Liver (tissue), 9 donors: ENCODE results near the gene ONECUT1. TPM values are rescaled to one million over a fixed set of nuclear protein-coding genes. Genes with fewer than 3 reads are reported as not detected.
"Not testable (repeated sequence)": the region's sequence is repeated elsewhere in the genome, so short reads cannot be mapped to it uniquely, and the experiment has no call there.

Source experiments
- DNase-seq: peaks from one replicate; pipeline ENCODE4 v3.0.0-alpha.2; 2017; ENCODE audit warnings: low spot score
- H3K27ac ChIP-seq, 2 donors: one replicate each; pipeline ENCODE4 v1.7.0; 2013; ENCODE audit warnings: inconsistent platforms in 2 of 2, low read length in 2 of 2, control low read depth in 1 of 2, low read depth in 1 of 2, mild to moderate bottlenecking in 1 of 2
- H3K27me3 ChIP-seq, 4 donors: one replicate each; pipeline versions ENCODE4 v1.6.1 to v1.7.0; 2013; ENCODE audit warnings: low read length in 3 of 4, inconsistent platforms in 1 of 4, mild to moderate bottlenecking in 1 of 4, moderate library complexity in 1 of 4; ENCODE audit not compliant: control insufficient read depth in 4 of 4, insufficient read depth in 4 of 4
- H3K36me3 ChIP-seq, 4 donors: one replicate each; pipeline versions ENCODE4 v1.6.1 to v1.7.0; 2013; ENCODE audit warnings: low read length in 3 of 4, mild to moderate bottlenecking in 3 of 4, low read depth in 1 of 4, moderate library complexity in 1 of 4; ENCODE audit not compliant: control insufficient read depth in 4 of 4, insufficient read depth in 3 of 4
- H3K4me1 ChIP-seq, 4 donors: one replicate each; pipeline versions ENCODE4 v1.6.1 to v1.7.0; 2013; ENCODE audit warnings: low read length in 3 of 4, mild to moderate bottlenecking in 3 of 4, moderate library complexity in 1 of 4; ENCODE audit not compliant: control insufficient read depth in 4 of 4, insufficient read depth in 4 of 4
- H3K4me3 ChIP-seq, 3 donors: one replicate each; pipeline versions ENCODE4 v1.6.1 to v1.7.0; 2013; ENCODE audit warnings: low read length in 3 of 3, control low read depth in 1 of 3, low read depth in 1 of 3, mild to moderate bottlenecking in 1 of 3
- H3K9ac ChIP-seq, 2 donors: one replicate each; pipeline ENCODE4 v1.7.0; 2013; ENCODE audit warnings: low read length in 2 of 2, mild to moderate bottlenecking in 2 of 2, moderate library complexity in 2 of 2, control low read depth in 1 of 2, low read depth in 1 of 2
- H3K9me3 ChIP-seq, 4 donors: one replicate each; pipeline versions ENCODE4 v1.6.1 to v1.7.0; 2013; ENCODE audit warnings: low read length in 3 of 4; ENCODE audit not compliant: control insufficient read depth in 4 of 4
- ATF3 ChIP-seq: IDR thresholded peaks from 2 replicates; pipeline ENCODE4 v1.6.1; 2016; ENCODE audit warnings: antibody characterized with exemption
- CTCF ChIP-seq: fragments of 150-350 bp; IDR thresholded peaks from 2 replicates; pipeline ENCODE4 v1.5.1; 2017; ENCODE audit warnings: improper control_type of control experiment, low read depth, low read length; ENCODE audit not compliant: missing input control
- EGR1 ChIP-seq, 2 donors: IDR thresholded peaks; 2 replicates each; pipeline ENCODE4 v1.6.1; 2016 to 2018; ENCODE audit warnings: antibody characterized with exemption in 2 of 2, low read depth in 2 of 2
- FOXA1 ChIP-seq: IDR thresholded peaks from 2 replicates; pipeline ENCODE4 v1.6.1; 2016; ENCODE audit warnings: antibody characterized with exemption
- FOXA2 ChIP-seq: IDR thresholded peaks from 2 replicates; pipeline ENCODE4 v1.6.1; 2016; ENCODE audit warnings: antibody characterized with exemption
- GABPA ChIP-seq, 2 donors: IDR thresholded peaks in 1 of 2; conservative IDR thresholded peaks in 1 of 2; 2 replicates each; pipeline ENCODE4 v1.6.1; 2016; ENCODE audit warnings: antibody characterized with exemption in 2 of 2, mild to moderate bottlenecking in 1 of 2, moderate library complexity in 1 of 2
- HNF4A ChIP-seq, 2 donors: conservative IDR thresholded peaks; 2 replicates each; pipeline ENCODE4 v1.6.1; 2016; ENCODE audit warnings: antibody characterized with exemption in 2 of 2, mild to moderate bottlenecking in 2 of 2
- HNF4G ChIP-seq: IDR thresholded peaks from 2 replicates; pipeline ENCODE4 v1.6.1; 2016; ENCODE audit warnings: antibody characterized with exemption
- JUND ChIP-seq, 2 donors: IDR thresholded peaks; 2 replicates each; pipeline ENCODE4 v1.6.1; 2016; ENCODE audit warnings: antibody characterized with exemption in 2 of 2
- MAX ChIP-seq: IDR thresholded peaks from 2 replicates; pipeline ENCODE4 v1.6.1; 2016; ENCODE audit warnings: antibody characterized with exemption
- NR2F2 ChIP-seq: IDR thresholded peaks from 2 replicates; pipeline ENCODE4 v1.6.1; 2016; ENCODE audit warnings: antibody characterized with exemption
- RAD21 ChIP-seq, 2 donors: IDR thresholded peaks; 2 replicates each; pipeline ENCODE4 v1.6.1; 2016; ENCODE audit warnings: antibody characterized with exemption in 2 of 2, mild to moderate bottlenecking in 2 of 2
- REST ChIP-seq: IDR thresholded peaks from 2 replicates; pipeline ENCODE4 v1.6.1; 2016; ENCODE audit warnings: antibody characterized with exemption, mild to moderate bottlenecking
- RXRA ChIP-seq, 2 donors: IDR thresholded peaks; 2 replicates each; pipeline ENCODE4 v1.6.1; 2017 to 2018; ENCODE audit warnings: antibody characterized with exemption in 2 of 2, mild to moderate bottlenecking in 1 of 2
- SP1 ChIP-seq: IDR thresholded peaks from 2 replicates; pipeline ENCODE4 v1.6.1; 2018; ENCODE audit warnings: antibody characterized with exemption, mild to moderate bottlenecking
- TAF1 ChIP-seq: conservative IDR thresholded peaks from 2 replicates; pipeline ENCODE4 v1.6.1; 2016; ENCODE audit warnings: antibody characterized with exemption, mild to moderate bottlenecking
- YY1 ChIP-seq: IDR thresholded peaks from 2 replicates; pipeline ENCODE4 v1.6.1; 2016; ENCODE audit warnings: antibody characterized with exemption, mild to moderate bottlenecking
- ZBTB33 ChIP-seq: IDR thresholded peaks from 2 replicates; pipeline ENCODE4 v1.6.1; 2016; ENCODE audit warnings: antibody characterized with exemption
- WGBS: extraction: QIAGEN DNeasy Blood & Tissue Kit; methylation state at CpG from one replicate; pipeline ENCODE4 v1.1.7; 2013; 5-methylcytosine and 5-hydroxymethylcytosine counted together
- polyA plus RNA-seq, 2 donors: library from polyadenylated mRNA; stranded (reverse) in 1 of 2; unstranded in 1 of 2; fragments of 200-250 nt in 1 of 2; fragments of >200 nt in 1 of 2; fragmentation: Nextera tagmentation in 1 of 2; extraction: Ambion mirVana in 1 of 2; gene quantifications; one replicate each; pipeline versions ENCODE4 v1.2.1 to v1.2.3, GENCODE V29; 2013 to 2015
- total RNA-seq, 2 donors: library from RNA; depleted of rRNA; stranded (reverse); fragments of >200 nt; gene quantifications; one replicate each; pipeline ENCODE4 v1.2.3, GENCODE V29; 2014
- donor health status: healthy.
- donor health status: healthy.
- donor health status: healthy.
- donor health status: healthy.
- donor health status: healthy.

The ONECUT1 gene
- total and polyA plus RNA-seq, 4 donors, result 7.7 to 51.0 (median 14.8) TPM

- not testable (repeated sequence) for H3K27me3 ChIP-seq, H3K27ac ChIP-seq, H3K9me3 ChIP-seq, H3K36me3 ChIP-seq, DNase-seq, H3K4me1 ChIP-seq, H3K9ac ChIP-seq
- WGBS, result 41% methylated on average over 14 of the region's 14 CpGs
- peak overlapping the region in 1 of 3 donors; percentile 18 for H3K4me3 ChIP-seq
- TF ChIP-seq SP1, result peak; percentile 11
- peak in 1 of 2 donors; percentile 22 for TF ChIP-seq RAD21 (IDR thresholded peaks at IDR 0.05)
- TF ChIP-seq FOXA2, result peak; percentile 31
- TF ChIP-seq HNF4A (conservative IDR thresholded peaks at IDR 0.05), result peak in 1 of 2 donors; percentile 43
- peak; percentile 12 to 38 for TF ChIP-seq RXRA (IDR thresholded peaks at IDR 0.05)
Observed at GRCh38 chr15:52824169-52824942, 34.2 kb upstream of the ONECUT1 start.

- H3K9me3 ChIP-seq, result no peaks in the 10 kb centered on the region
- no peak overlapping the region for H3K9ac ChIP-seq
- peaks cover 0 to 6% (median 0%) of the 10 kb centered on the region in 4 donors for H3K4me1 ChIP-seq
- H3K27me3 ChIP-seq, result no peaks in the 10 kb centered on the region
- H3K27ac ChIP-seq, result no peak overlapping the region
- DNase-seq, result no peak
- H3K4me3 ChIP-seq, result no peak overlapping the region
- 93% methylated on average over 2 of the region's 2 CpGs for WGBS
- no peaks in the 10 kb centered on the region for H3K36me3 ChIP-seq
- TF ChIP-seq JUND (IDR thresholded peaks at IDR 0.05) (no peak), HNF4G (no peak), TAF1 (no peak), NR2F2 (no peak), SP1 (no peak), GABPA (IDR thresholded peaks at IDR 0.05 in 1 of 2, conservative IDR thresholded peaks at IDR 0.05 in 1 of 2) (no peak), ATF3 (no peak), HNF4A (conservative IDR thresholded peaks at IDR 0.05) (no peak), RAD21 (IDR thresholded peaks at IDR 0.05) (no peak)
Observed at GRCh38 chr15:52822475-52822874, 32.3 kb upstream of the ONECUT1 start.

- TF ChIP-seq HNF4A (conservative IDR thresholded peaks at IDR 0.05) (no peak), FOXA2 (no peak), CTCF (no peak), TAF1 (no peak), EGR1 (IDR thresholded peaks at IDR 0.05; ENCODE audit: low read depth in 2 of 2) (no peak), MAX (no peak), NR2F2 (no peak), FOXA1 (no peak), JUND (IDR thresholded peaks at IDR 0.05) (no peak), HNF4G (no peak), GABPA (IDR thresholded peaks at IDR 0.05 in 1 of 2, conservative IDR thresholded peaks at IDR 0.05 in 1 of 2) (no peak), RAD21 (IDR thresholded peaks at IDR 0.05) (no peak), RXRA (IDR thresholded peaks at IDR 0.05) (no peak), REST (no peak), SP1 (no peak), ZBTB33 (no peak), YY1 (no peak)
- Histone ChIP-seq H3K27me3 (no peaks in the 10 kb centered on the region), H3K9me3 (no peaks in the 10 kb centered on the region), H3K36me3 (no peaks in the 10 kb centered on the region), H3K27ac (no peak overlapping the region), H3K9ac (no peak overlapping the region), H3K4me3 (no peak overlapping the region), H3K4me1 (peaks cover 0 to 3% (median 0%) of the 10 kb centered on the region in 4 donors)
- WGBS, result 89% methylated on average over 4 of the region's 4 CpGs
- DNase-seq, result no peak
Observed at GRCh38 chr15:52819253-52819652, 29.1 kb upstream of the ONECUT1 start.
